Measurements from ENCODE around the gene FBXO38. TPM values are rescaled to one million over a fixed set of nuclear protein-coding genes. Genes with fewer than 3 reads are reported as not detected.

FBXO38 gene
- total and polyA plus RNA-seq, 2 of the 13 experiments (the other 11 are each of a cell fraction or from before 2014, with no cell fraction given) = 24.8 to 35.9 TPM

DNA sequence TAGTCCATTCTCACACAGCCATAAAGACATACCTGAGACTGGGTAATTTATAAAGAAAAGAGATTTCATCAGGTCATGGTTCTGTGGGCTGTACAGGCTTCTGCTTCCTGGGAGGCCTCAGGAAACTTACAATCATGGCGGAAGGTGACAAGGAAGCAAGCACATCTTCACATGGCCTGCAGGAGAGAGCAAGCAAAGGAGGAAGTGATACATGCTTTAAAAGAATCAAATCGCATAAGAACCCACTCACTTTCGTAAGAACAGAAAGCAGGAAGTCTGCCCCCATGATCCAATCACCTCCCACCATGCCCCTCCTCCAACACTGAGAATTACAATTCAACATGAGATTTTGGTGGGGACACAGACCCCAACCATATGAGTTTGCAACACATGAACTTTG, 5.1 kb upstream of the FBXO38 start:
- CTCF ChIA-PET (ENCODE audit: low intra/inter-chr PET ratio, low total read pairs) = no interaction called here
- POLR2A ChIA-PET = no interaction called here
- no peak overlapping the region for H3K27ac ChIP-seq (ENCODE audit: extremely low read length, insufficient read depth, low read length)
- no peak overlapping the region for H3K4me2 ChIP-seq (ENCODE audit: low read depth, low read length)
- H3K27me3 ChIP-seq (ENCODE audit: control insufficient read depth in 1 of 2, insufficient read depth in 2 of 2, low read length in 2 of 2) = no peaks in the 10 kb centered on the region
- H3K9ac ChIP-seq (ENCODE audit: insufficient read depth, low read depth, low read length) = no peak overlapping the region
- no TSS peak for BruUV-seq (replicated peaks)
- in situ Hi-C loops (cut with HindIII; ENCODE audit: extremely low pct_ligation_motif_present, low pct_unique_long_range_greater_than_20kb) = loop anchor here (10.0 kb wide), 2 partner anchors 204 to 424 kb away; no protein-coding TSS in a partner anchor
- DNase-seq (ENCODE audit: low spot score) (no peak), ATAC-seq (no peak), FAIRE-seq (no peak)
- no peak overlapping the region for H3K4me3 ChIP-seq (replicated peaks in 1 of 3; ENCODE audit: insufficient read depth in 1 of 3, low read depth in 2 of 3, low read length in 3 of 3)
- intact Hi-C loops (cut with micrococcal nuclease; ENCODE audit: unreplicated experiment) = no loop called here
- H3K9me3 ChIP-seq (ENCODE audit: low read length) = no peaks in the 10 kb centered on the region
- peaks cover 17% of the 10 kb centered on the region for H3K4me1 ChIP-seq (ENCODE audit: insufficient read depth, low read length)
- H3K79me2 ChIP-seq (ENCODE audit: insufficient read depth, low read length) = no peaks in the 10 kb centered on the region
- H4K20me1 ChIP-seq (ENCODE audit: insufficient read depth, low read length) = no peaks in the 10 kb centered on the region
- no peaks in the 10 kb centered on the region for H3K36me3 ChIP-seq (replicated peaks in 1 of 2; ENCODE audit: control insufficient read depth in 1 of 2, insufficient read depth in 2 of 2, low read length in 2 of 2)
- H2AFZ ChIP-seq (ENCODE audit: low read length) = no peak overlapping the region
- WGBS (ENCODE audit: low lambda C conversion rate) = 89% methylated on average over 3 of the region's 3 CpGs
- TF ChIP-seq ZNF260 (CRISPR knock-in tag; IDR thresholded peaks at IDR 0.05; ENCODE audit: borderline replicate concordance, low read depth) (no peak), NONO (IDR thresholded peaks at IDR 0.05) (no peak), NONO (CRISPR knock-in tag; conservative IDR thresholded peaks at IDR 0.05) (no peak), ZNF501 (CRISPR knock-in tag; IDR thresholded peaks at IDR 0.05) (no peak), ZNF232 (CRISPR knock-in tag; IDR thresholded peaks at IDR 0.05; ENCODE audit: borderline replicate concordance) (no peak), SAFB2 (CRISPR knock-in tag; IDR thresholded peaks at IDR 0.05; ENCODE audit: borderline replicate concordance, low read depth) (no peak), TCF7L2 (IDR thresholded peaks at IDR 0.05; ENCODE audit: low read depth, low read length) (no peak)
- TF ChIP-seq, protein P1, sequence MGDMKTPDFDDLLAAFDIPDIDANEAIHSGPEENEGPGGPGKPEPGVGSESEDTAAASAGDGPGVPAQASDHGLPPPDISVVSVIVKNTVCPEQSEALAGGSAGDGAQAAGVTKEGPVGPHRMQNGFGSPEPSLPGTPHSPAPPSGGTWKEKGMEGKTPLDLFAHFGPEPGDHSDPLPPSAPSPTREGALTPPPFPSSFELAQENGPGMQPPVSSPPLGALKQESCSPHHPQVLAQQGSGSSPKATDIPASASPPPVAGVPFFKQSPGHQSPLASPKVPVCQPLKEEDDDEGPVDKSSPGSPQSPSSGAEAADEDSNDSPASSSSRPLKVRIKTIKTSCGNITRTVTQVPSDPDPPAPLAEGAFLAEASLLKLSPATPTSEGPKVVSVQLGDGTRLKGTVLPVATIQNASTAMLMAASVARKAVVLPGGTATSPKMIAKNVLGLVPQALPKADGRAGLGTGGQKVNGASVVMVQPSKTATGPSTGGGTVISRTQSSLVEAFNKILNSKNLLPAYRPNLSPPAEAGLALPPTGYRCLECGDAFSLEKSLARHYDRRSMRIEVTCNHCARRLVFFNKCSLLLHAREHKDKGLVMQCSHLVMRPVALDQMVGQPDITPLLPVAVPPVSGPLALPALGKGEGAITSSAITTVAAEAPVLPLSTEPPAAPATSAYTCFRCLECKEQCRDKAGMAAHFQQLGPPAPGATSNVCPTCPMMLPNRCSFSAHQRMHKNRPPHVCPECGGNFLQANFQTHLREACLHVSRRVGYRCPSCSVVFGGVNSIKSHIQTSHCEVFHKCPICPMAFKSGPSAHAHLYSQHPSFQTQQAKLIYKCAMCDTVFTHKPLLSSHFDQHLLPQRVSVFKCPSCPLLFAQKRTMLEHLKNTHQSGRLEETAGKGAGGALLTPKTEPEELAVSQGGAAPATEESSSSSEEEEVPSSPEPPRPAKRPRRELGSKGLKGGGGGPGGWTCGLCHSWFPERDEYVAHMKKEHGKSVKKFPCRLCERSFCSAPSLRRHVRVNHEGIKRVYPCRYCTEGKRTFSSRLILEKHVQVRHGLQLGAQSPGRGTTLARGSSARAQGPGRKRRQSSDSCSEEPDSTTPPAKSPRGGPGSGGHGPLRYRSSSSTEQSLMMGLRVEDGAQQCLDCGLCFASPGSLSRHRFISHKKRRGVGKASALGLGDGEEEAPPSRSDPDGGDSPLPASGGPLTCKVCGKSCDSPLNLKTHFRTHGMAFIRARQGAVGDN (CRISPR knock-in tag; IDR thresholded peaks at IDR 0.05) = no peak
- TF ChIP-seq, protein P2, sequence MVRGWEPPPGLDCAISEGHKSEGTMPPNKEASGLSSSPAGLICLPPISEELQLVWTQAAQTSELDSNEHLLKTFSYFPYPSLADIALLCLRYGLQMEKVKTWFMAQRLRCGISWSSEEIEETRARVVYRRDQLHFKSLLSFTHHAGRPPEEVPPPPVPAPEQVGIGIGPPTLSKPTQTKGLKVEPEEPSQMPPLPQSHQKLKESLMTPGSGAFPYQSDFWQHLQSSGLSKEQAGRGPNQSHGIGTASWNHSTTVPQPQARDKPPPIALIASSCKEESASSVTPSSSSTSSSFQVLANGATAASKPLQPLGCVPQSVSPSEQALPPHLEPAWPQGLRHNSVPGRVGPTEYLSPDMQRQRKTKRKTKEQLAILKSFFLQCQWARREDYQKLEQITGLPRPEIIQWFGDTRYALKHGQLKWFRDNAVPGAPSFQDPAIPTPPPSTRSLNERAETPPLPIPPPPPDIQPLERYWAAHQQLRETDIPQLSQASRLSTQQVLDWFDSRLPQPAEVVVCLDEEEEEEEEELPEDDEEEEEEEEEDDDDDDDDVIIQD (CRISPR knock-in tag; IDR thresholded peaks at IDR 0.05; ENCODE audit: low read depth) = no peak
- TF ChIP-seq, protein P3, sequence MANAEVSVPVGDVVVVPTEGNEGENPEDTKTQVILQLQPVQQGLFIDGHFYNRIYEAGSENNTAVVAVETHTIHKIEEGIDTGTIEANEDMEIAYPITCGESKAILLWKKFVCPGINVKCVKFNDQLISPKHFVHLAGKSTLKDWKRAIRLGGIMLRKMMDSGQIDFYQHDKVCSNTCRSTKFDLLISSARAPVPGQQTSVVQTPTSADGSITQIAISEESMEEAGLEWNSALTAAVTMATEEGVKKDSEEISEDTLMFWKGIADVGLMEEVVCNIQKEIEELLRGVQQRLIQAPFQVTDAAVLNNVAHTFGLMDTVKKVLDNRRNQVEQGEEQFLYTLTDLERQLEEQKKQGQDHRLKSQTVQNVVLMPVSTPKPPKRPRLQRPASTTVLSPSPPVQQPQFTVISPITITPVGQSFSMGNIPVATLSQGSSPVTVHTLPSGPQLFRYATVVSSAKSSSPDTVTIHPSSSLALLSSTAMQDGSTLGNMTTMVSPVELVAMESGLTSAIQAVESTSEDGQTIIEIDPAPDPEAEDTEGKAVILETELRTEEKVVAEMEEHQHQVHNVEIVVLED (CRISPR knock-in tag; IDR thresholded peaks at IDR 0.05; ENCODE audit: borderline replicate concordance) = no peak
- TF ChIP-seq, protein P4, sequence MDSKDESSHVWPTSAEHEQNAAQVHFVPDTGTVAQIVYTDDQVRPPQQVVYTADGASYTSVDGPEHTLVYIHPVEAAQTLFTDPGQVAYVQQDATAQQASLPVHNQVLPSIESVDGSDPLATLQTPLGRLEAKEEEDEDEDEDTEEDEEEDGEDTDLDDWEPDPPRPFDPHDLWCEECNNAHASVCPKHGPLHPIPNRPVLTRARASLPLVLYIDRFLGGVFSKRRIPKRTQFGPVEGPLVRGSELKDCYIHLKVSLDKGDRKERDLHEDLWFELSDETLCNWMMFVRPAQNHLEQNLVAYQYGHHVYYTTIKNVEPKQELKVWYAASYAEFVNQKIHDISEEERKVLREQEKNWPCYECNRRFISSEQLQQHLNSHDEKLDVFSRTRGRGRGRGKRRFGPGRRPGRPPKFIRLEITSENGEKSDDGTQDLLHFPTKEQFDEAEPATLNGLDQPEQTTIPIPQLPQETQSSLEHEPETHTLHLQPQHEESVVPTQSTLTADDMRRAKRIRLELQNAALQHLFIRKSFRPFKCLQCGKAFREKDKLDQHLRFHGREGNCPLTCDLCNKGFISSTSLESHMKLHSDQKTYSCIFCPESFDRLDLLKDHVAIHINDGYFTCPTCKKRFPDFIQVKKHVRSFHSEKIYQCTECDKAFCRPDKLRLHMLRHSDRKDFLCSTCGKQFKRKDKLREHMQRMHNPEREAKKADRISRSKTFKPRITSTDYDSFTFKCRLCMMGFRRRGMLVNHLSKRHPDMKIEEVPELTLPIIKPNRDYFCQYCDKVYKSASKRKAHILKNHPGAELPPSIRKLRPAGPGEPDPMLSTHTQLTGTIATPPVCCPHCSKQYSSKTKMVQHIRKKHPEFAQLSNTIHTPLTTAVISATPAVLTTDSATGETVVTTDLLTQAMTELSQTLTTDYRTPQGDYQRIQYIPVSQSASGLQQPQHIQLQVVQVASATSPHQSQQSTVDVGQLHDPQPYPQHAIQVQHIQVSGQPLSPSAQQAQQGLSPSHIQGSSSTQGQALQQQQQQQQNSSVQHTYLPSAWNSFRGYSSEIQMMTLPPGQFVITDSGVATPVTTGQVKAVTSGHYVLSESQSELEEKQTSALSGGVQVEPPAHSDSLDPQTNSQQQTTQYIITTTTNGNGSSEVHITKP (CRISPR knock-in tag; IDR thresholded peaks at IDR 0.05; ENCODE audit: low read depth) = no peak
- TF ChIP-seq, protein P5, sequence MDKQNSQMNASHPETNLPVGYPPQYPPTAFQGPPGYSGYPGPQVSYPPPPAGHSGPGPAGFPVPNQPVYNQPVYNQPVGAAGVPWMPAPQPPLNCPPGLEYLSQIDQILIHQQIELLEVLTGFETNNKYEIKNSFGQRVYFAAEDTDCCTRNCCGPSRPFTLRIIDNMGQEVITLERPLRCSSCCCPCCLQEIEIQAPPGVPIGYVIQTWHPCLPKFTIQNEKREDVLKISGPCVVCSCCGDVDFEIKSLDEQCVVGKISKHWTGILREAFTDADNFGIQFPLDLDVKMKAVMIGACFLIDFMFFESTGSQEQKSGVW (CRISPR knock-in tag; IDR thresholded peaks at IDR 0.05; ENCODE audit: borderline replicate concordance) = no peak

Measured in HepG2 (cell line).